ENCODE measurements around the gene SYCE1.

Gene SYCE1

DNA sequence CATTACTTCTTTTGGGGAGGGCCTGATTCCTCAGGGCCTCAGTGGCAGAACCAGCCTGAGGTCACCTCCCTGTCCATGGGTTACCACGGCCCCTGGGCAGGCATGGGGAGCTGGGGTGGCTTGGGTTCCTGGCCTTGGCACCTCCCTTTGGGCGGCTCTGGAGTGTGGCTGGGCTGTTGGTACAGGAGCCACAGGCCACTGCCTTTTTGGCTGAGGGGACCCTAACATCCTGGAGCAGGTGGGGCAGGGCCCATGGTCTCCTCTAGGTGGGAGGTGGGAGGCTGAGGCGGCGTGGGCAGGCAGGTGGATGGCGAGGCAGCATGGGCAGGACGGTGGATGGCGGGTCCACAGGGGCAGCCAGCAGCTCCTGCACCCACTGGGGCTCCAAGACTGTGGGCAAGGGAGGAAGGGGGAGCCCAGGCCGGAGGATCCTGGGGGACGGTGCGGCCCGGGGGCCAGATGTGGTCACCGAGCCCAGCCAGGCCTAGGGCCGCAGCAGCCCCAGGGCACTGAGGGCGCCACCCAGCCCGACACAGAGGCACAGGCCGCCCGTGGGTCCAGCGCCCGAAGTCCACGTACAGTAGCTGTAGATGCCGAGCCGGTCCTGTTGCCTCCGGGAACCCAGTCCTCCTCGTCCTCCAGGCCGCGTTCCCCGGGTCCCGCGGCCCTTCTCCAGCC lies 2.4 kb upstream of the SYCE1 start:
- H3K4me3 ChIP-seq (ENCODE audit: low read depth, low read length) = no peak overlapping the region
- no peak for DNase-seq (ENCODE audit: low read depth)
- TF ChIP-seq, protein P1, sequence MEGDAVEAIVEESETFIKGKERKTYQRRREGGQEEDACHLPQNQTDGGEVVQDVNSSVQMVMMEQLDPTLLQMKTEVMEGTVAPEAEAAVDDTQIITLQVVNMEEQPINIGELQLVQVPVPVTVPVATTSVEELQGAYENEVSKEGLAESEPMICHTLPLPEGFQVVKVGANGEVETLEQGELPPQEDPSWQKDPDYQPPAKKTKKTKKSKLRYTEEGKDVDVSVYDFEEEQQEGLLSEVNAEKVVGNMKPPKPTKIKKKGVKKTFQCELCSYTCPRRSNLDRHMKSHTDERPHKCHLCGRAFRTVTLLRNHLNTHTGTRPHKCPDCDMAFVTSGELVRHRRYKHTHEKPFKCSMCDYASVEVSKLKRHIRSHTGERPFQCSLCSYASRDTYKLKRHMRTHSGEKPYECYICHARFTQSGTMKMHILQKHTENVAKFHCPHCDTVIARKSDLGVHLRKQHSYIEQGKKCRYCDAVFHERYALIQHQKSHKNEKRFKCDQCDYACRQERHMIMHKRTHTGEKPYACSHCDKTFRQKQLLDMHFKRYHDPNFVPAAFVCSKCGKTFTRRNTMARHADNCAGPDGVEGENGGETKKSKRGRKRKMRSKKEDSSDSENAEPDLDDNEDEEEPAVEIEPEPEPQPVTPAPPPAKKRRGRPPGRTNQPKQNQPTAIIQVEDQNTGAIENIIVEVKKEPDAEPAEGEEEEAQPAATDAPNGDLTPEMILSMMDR (IDR thresholded peaks at IDR 0.05; ENCODE audit: insufficient read depth, low read depth, low read length, missing control alignments) = no peak

DNA sequence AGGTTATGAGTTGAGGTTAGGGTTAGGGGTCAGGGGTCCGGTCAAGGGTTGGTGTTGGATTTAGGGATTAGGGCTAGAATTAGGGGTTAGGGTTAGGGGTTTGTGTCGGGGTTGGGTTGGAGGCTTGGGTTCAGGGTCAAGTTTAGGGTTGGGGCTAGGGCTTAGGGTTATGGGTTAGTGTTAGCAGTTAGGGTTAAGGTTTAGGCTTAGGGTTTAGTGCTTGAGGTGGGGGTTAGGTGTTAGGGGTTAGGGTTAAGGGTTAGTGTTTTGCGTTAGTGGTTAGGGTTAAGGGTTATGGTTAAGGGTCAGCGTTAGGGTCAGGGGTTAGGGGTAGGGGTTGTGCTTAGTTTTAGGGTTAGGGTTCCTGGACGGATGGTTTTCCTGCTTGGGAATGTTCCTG lies 1.7 kb upstream of the SYCE1 start:
- no peak overlapping the region for H3K4me3 ChIP-seq (ENCODE audit: low read depth, low read length)
- TF ChIP-seq, protein P1 (IDR thresholded peaks at IDR 0.05; ENCODE audit: insufficient read depth, low read depth, low read length, missing control alignments) = no peak
- DNase-seq (ENCODE audit: low read depth) = no peak

DNA sequence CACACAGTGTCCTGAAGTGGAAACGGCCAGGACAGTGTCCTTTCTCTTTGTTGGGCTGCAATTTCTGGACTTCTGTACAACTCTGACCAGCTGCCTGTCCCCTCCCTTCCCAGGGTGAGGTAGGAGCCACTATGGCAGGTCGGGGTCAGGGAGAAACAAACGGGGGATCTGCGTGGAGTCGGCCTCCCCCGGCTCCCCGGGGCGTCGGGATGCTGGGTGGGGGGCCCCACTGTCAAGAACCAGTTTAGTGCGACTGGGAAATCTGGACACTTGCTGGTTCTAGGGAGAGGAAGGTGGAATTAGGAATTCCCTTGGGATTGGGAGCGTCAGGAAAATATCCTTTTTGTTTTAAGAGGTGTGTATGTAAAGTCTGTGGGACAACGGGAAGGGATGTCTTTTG lies 567 bp downstream of the SYCE1 start:
- H3K4me3 ChIP-seq (ENCODE audit: low read depth, low read length) = no peak overlapping the region
- TF ChIP-seq, protein P1 (IDR thresholded peaks at IDR 0.05; ENCODE audit: insufficient read depth, low read depth, low read length, missing control alignments) = no peak
- no peak for DNase-seq (ENCODE audit: low read depth)

DNA sequence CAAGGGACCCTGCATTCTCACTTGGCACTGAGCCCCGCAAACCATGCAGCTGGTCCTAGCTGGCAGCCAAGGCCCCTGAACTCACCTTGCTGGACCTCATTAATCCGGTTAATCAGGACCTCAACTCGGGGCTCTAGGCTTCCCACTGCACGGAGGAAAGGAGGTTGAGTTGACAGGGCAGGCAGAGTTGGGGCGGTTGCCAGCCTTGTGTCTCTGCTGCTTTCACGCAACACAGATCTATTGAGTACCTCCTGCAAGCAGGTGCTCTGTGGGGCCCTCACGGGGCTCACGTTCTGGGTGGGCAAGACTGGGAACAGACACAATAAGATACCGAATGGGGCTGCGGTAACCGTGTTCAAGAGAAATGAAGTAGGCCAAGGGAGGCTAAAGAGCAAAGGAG lies 6.2 kb downstream of the SYCE1 start:
- no peak overlapping the region for H3K4me3 ChIP-seq (ENCODE audit: low read depth, low read length)

DNA sequence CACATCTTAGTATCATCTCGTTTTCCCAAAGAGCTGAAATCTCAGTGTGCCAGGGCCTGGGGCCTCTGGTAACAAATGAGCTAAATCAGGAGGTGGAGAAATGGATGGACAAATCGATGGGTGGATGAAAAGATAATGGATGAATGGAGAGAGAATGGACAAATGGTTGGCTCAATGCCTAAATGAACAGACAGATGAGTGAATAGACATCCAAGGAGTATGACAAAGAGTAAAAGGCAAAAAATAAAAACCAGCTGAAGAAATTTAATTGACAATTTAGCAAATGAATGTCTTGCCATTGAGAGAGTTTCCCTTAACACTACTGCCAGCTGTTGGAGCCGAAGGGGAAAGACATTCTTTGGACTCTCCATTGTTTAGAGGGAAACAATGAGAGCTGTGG lies 8.0 kb downstream of the SYCE1 start:
- TF ChIP-seq, protein P1 (IDR thresholded peaks at IDR 0.05; ENCODE audit: insufficient read depth, low read depth, low read length, missing control alignments) = no peak
- H3K4me3 ChIP-seq (ENCODE audit: low read depth, low read length) = no peak overlapping the region
- no peak for DNase-seq (ENCODE audit: low read depth)

More for the DNA sequence above, 6.2 kb downstream of the SYCE1 start:
- TF ChIP-seq, protein P1 (IDR thresholded peaks at IDR 0.05; ENCODE audit: insufficient read depth, low read depth, low read length, missing control alignments) = no peak
- DNase-seq (ENCODE audit: low read depth) = no peak

DNA sequence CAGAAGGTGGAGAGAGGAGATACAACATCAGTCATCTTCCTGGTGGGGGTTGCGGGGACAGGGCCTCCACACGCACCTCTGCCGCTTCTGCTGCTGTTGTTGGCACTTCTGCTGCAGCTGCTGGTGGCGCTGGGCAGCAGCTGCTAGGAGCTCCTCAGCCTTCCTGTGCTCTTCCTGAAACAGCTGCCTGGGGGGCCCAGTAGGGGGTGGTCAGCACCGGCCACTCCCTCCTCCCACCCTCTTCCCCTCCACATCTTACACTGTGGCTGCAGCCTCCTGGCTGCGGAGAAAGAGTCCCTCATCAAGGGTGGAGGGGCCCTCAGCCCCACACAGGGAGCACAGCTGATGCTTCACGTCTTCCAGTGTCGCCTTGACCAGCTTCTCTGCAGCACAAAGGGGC lies 9.9 kb downstream of the SYCE1 start:
- no peak overlapping the region for H3K4me3 ChIP-seq (ENCODE audit: low read depth, low read length)
- no peak for DNase-seq (ENCODE audit: low read depth)
- TF ChIP-seq, protein P1 (IDR thresholded peaks at IDR 0.05; ENCODE audit: insufficient read depth, low read depth, low read length, missing control alignments) = no peak

DNA sequence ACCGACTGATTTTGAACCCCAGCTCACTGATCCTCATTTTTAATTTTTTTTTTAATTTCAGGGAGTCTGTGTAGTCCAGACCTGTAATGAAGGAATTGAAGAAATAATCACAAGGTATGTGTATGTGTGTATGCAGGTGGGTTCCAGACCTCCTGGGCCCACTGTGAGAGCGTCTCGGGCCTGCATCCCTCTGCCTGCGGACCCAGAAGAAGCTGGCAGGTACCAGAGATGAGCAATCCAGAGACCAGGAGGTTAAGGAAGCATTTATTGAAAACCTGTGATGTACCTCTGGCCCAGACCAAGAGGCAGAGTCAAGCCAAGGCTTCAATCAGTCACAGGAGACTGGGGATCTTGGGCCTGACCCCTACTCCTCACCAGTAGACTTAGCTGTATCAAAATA lies 10.8 kb downstream of the SYCE1 start:
- DNase-seq (ENCODE audit: low read depth) = no peak
- no peak overlapping the region for H3K4me3 ChIP-seq (ENCODE audit: low read depth, low read length)
- TF ChIP-seq, protein P1 (IDR thresholded peaks at IDR 0.05; ENCODE audit: insufficient read depth, low read depth, low read length, missing control alignments) = no peak

All from GM12865 (cell line).